Cardiac ventricle fibroblast (primary cell): ENCODE measurements around the gene EML2. TPM values are rescaled to one million over a fixed set of nuclear protein-coding genes. Genes with fewer than 3 reads are reported as not detected.

Experiments used
- total RNA-seq: library from RNA; depleted of rRNA; stranded (reverse); fragments of >200 nt; gene quantifications from 2 replicates; pipeline ENCODE4 v1.2.3, GENCODE V29; 2015

Gene EML2, protein sequence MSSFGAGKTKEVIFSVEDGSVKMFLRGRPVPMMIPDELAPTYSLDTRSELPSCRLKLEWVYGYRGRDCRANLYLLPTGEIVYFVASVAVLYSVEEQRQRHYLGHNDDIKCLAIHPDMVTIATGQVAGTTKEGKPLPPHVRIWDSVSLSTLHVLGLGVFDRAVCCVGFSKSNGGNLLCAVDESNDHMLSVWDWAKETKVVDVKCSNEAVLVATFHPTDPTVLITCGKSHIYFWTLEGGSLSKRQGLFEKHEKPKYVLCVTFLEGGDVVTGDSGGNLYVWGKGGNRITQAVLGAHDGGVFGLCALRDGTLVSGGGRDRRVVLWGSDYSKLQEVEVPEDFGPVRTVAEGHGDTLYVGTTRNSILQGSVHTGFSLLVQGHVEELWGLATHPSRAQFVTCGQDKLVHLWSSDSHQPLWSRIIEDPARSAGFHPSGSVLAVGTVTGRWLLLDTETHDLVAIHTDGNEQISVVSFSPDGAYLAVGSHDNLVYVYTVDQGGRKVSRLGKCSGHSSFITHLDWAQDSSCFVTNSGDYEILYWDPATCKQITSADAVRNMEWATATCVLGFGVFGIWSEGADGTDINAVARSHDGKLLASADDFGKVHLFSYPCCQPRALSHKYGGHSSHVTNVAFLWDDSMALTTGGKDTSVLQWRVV
- total RNA-seq = 20.5 and 31.9 TPM in 2 replicates

DNA sequence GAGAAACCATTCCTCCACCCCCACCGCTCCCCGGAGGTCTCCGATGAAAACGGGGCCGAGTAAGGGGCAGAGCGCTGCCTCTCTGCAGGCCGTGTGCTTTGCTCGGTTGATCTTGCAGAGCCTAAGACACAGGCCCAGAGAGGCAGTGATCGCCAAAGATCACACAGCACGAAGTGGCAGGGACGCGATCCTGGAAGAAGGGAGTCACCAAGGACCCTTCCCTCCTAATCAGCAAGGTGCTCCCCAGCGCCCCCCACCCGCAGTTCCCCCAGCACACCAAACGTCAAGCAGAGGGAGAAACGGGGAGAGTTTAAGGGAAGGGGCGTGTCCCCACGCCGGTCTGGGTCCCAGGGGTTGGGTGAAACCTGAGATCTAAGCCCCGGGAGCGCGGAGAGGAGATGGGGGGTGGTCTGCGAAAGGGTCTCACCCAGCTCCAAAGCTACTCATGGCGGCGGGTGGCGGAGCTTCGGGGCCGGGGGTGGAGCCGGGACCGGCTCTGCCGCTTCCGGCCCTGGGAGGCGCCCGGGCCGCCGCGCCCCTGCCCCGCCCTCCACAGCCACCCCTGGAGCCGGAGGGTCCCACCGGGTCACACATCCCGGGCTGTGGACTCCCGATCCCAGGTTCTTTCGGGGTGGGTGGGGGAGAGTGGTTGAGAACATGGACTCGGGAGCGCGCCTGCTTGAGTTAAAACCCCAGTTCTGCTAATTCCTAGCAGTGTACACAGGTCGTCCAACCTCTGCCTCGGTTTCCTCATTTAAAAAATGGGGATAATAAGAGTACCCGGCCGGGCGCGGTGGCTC lies at the start of gene EML2:
Gene EML2 (minus strand): TSS at position 468 of the 800 bp plus-strand sequence. CDS start 21 bp downstream, at position 447.

DNA sequence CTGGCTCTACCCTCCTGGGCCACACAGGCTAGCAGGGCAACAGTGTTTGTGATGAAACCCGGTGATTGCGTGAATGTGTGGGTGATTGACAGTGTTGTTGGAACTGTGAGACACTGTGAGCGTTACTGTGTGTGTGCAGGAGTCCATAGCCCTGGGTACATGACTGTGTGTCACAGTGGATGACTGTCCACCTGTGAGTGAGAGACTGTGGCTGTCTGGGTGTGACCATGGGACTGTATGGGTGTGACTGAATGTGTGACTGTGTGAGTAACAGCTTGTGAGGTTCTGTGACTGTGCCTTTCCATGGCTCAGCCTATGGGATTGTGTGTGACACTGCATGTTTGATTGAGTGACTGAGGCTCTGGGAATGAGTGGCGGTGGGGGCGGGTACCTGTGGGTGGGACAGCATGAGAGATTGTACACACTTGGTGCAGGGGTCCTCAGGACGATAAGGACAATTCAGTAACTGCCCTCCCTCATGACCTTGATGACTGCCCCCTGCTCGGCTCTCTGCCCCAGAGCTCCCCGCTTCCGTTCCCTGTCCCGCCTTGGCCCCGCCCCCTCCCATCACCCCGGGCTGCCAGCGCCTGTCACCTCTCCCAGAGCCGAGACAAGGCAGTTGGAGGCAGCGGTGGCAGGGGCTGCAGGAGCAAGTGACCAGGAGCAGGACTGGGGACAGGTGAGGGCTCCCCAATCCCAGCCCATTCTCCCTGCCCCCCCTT lies 28.6 kb upstream of the EML2 start, which contains the start of gene GIPR:
Gene GIPR (plus strand): TSS at position 602 of the 722 bp plus-strand sequence. CDS start 1,300 bp downstream, outside the sequence.

DNA sequence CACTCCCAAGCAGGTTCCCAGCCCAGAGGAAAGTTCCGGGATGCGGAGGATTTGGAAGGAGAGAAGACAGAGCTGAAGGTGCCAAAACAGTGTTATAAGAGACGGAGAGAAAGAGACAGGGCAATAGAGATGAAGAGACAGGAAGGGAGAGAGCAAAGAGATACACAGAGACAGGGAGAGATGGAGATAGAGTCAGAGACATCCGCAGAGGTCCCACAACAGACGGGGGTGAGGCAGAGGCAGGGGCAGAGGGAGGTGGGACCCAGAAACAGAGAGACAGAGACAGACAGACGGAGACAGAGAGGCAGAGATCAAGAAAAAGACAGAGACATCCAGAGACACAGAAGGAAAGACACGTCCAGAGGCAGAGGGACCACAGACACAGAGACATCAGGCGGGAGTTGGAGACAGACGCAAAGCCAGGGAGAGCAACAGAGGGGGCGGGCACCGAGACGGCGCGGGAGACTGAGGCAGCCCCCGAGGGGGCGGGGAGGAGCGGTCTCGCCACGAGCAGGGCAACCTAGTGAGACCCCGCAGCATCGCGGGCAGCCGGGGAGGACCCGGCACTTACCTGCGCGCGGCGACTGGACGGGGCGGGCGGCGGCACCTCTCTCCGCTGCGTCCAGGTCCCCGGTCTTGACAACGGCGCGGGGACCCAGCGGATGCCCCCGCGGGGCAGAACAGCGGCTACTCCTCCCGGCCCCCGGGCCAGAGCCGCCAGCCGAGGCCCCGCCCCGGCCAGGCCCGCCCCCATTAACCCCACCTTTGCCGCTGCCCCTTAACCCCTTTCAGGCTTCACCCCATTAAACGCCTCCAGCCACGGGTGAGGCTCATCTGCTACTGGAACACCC lies 37.4 kb downstream of the EML2 start, which contains the start of gene GPR4:
Gene GPR4 (minus strand): TSS at position 689 of the 851 bp plus-strand sequence. CDS start 10,346 bp downstream, outside the sequence.

DNA sequence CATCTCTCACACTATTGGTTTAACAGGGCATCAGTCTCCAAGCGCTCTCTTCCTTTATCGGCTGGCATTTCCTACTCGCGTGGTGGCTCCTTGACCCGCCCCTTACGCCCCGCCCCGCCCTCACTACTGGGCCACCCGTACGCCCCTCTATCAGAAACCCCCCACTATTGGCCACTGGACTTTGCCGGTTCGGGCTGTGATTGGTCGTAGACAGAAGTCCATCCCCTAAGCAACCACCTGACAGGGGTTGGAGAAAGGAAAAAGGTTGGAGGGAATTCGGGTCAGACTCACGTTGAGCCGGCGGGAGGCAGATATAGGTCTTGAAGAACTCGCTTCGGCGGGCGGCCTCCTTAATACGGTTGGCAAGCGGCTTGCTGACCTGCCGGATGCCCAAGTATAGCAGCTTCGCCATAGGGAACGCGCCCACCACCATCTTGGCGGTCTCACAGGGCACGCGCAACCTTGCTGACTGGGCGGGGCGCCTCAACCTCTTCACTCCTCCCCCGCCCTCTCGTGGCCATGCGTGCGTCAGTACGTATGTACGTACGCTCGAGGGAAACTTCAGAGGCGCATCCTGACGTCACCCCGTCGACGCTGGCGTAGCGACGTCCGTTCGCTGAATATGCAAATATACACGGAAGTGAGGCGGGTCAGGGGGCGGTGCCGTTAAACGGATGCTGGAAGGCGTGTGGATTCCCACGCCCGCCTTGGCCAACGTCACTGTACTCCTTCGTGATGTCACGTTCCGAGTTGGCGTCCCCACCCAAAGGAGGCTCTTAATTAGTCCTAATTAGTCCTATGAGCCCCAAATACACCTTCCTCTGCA lies 54.7 kb downstream of the EML2 start, which contains the start of gene OPA3:
Gene OPA3 (minus strand): TSS at position 471 of the 826 bp plus-strand sequence. CDS start 38 bp downstream, at position 433.

Other genes with a start within 250 kb of the EML2 start
- 2.3 and 3.8 TPM in 2 replicates for gene PPP1R13L, start 234.3 kb downstream of the EML2 start, total RNA-seq
- 4.3 and 7.3 TPM in 2 replicates for gene POLR1G, start 232.8 kb downstream of the EML2 start, total RNA-seq
- gene ERCC1, start 215.5 kb downstream of the EML2 start, total RNA-seq = 62.0 and 67.8 TPM in 2 replicates
- gene FOSB, start 171.4 kb downstream of the EML2 start, total RNA-seq = 41.1 and 43.9 TPM in 2 replicates
- gene RTN2, start 142.3 kb downstream of the EML2 start, total RNA-seq = 6.5 and 19.5 TPM in 2 replicates
- 0.44 and 3.5 TPM in 2 replicates for gene PPM1N, start 141.0 kb downstream of the EML2 start, total RNA-seq
- gene VASP, start 131.9 kb downstream of the EML2 start, total RNA-seq = 42.5 and 42.9 TPM in 2 replicates
- gene OPA3, start 54.6 kb downstream of the EML2 start, total RNA-seq = 9.1 and 12.1 TPM in 2 replicates
- gene GPR4, start 37.2 kb downstream of the EML2 start, total RNA-seq = 1.8 TPM in 2 replicates
- 0.44 TPM in 1 of 2 replicates, not detected in the other for gene GIPR, start 28.8 kb upstream of the EML2 start, total RNA-seq
- gene SNRPD2, start 52.6 kb upstream of the EML2 start, total RNA-seq = 212 and 276 TPM in 2 replicates
- 8.9 and 10.8 TPM in 2 replicates for gene QPCTL, start 53.3 kb upstream of the EML2 start, total RNA-seq
- gene FBXO46, start 91.5 kb upstream of the EML2 start, total RNA-seq = 8.4 and 10.4 TPM in 2 replicates
- not detected in 2 replicates for gene MEIOSIN, start 94.0 kb upstream of the EML2 start, total RNA-seq
- gene SIX5, start 129.9 kb upstream of the EML2 start, total RNA-seq = 24.6 and 28.0 TPM in 2 replicates
- 14.4 and 14.8 TPM in 2 replicates for gene DMPK, start 143.1 kb upstream of the EML2 start, total RNA-seq
- 18.8 and 19.0 TPM in 2 replicates for gene DMWD, start 153.4 kb upstream of the EML2 start, total RNA-seq
- gene RSPH6A, start 175.9 kb upstream of the EML2 start, total RNA-seq = not detected in 2 replicates
- 25.6 and 31.4 TPM in 2 replicates for gene SYMPK, start 223.8 kb upstream of the EML2 start, total RNA-seq
- gene FOXA3, start 224.9 kb upstream of the EML2 start, total RNA-seq = not detected in 2 replicates
- gene IRF2BP1, start 246.7 kb upstream of the EML2 start, total RNA-seq = 30.3 and 30.5 TPM in 2 replicates